GM21390 (cell line): ENCODE data around the gene EEF1AKMT4.
"Not testable (repeated sequence)": the region's sequence is repeated elsewhere in the genome, so short reads cannot be mapped to it uniquely, and the experiment has no call there.

Source experiments
- ATAC-seq: cut with Tn5 transposase; IDR thresholded peaks from one replicate; pipeline ENCODE4 v1.9.1; 2021; ENCODE audit not compliant: unreplicated experiment

The EEF1AKMT4 gene

GRCh38 chr3:184259878-184260723, 10.6 kb downstream of the EEF1AKMT4 start:
- ATAC-seq = no peak

- no peak for ATAC-seq
These were observed 11.3 kb downstream of the EEF1AKMT4 start for GRCh38 chr3:184260724-184261269.

- ATAC-seq = no peak
These were observed 11.9 kb downstream of the EEF1AKMT4 start, which contains the start of gene CAMK2N2 for GRCh38 chr3:184261270-184261853. Gene CAMK2N2 (minus strand): TSS chr3:184261553. CDS start chr3:184261285, 268 bp downstream.

- no peak for ATAC-seq
These were observed 12.6 kb downstream of the EEF1AKMT4 start for GRCh38 chr3:184261854-184262763.

- ATAC-seq = no peak
These were observed 13.3 kb downstream of the EEF1AKMT4 start for GRCh38 chr3:184262764-184263179.

- ATAC-seq = not testable (repeated sequence)
These were observed 17.8 kb downstream of the EEF1AKMT4 start for GRCh38 chr3:184267249-184267648.

GRCh38 chr3:184272269-184272668, 22.8 kb downstream of the EEF1AKMT4 start:
- ATAC-seq = no peak

- ATAC-seq = no peak
These were observed 25.9 kb downstream of the EEF1AKMT4 start for GRCh38 chr3:184275381-184275701.

- ATAC-seq = no peak
These were observed 26.8 kb downstream of the EEF1AKMT4 start, which contains the start of gene ECE2 for GRCh38 chr3:184275961-184276910. Gene ECE2 (plus strand): TSS chr3:184276022. CDS start chr3:184276154, 132 bp downstream.

- no peak for ATAC-seq
These were observed 27.9 kb downstream of the EEF1AKMT4 start for GRCh38 chr3:184277366-184277765.

- ATAC-seq = no peak
These were observed 33.5 kb downstream of the EEF1AKMT4 start for GRCh38 chr3:184282941-184283340.

GRCh38 chr3:184283681-184284080, 34.2 kb downstream of the EEF1AKMT4 start:
- no peak for ATAC-seq

GRCh38 chr3:184284696-184285095, 35.2 kb downstream of the EEF1AKMT4 start:
- no peak for ATAC-seq

GRCh38 chr3:184289426-184289938, 40.0 kb downstream of the EEF1AKMT4 start:
- no peak for ATAC-seq

- no peak for ATAC-seq
These were observed 40.9 kb downstream of the EEF1AKMT4 start for GRCh38 chr3:184290331-184290730.

- no peak for ATAC-seq
These were observed 41.7 kb downstream of the EEF1AKMT4 start for GRCh38 chr3:184291044-184291737.

GRCh38 chr3:184291738-184292445, 42.4 kb downstream of the EEF1AKMT4 start:
- no peak for ATAC-seq

GRCh38 chr3:184295771-184296170, 46.3 kb downstream of the EEF1AKMT4 start:
- no peak for ATAC-seq
